H1 (cell line): ENCODE measurements around the gene PTPRCAP. TPM values are rescaled to one million over a fixed set of nuclear protein-coding genes. Genes with fewer than 3 reads are reported as not detected.
A peak's percentile ranks its signal among the peaks of the same experiment; 100 is the strongest.

Experiments
- CTCF ChIA-PET: fragments of 300-600 bp; sonication (Branson Sonifier 250); formaldehyde crosslinking; loops from one replicate; lab custom pipeline; 2021; ENCODE audit not compliant: partially characterized antibody; lab: Charles Lee
- POLR2A ChIA-PET: fragments of 300-600 bp; sonication (Branson Sonifier 250); formaldehyde crosslinking; loops from one replicate; lab custom pipeline; 2021; ENCODE audit warnings: inconsistent platforms; ENCODE audit not compliant: partially characterized antibody; lab: Charles Lee
- DNase-seq, 2 experiments: peaks; one replicate each; pipeline versions ENCODE4 v3.0.0 to v3.0.0-alpha.2; 2010 to 2022; ENCODE audit warnings: low spot score in 2 of 2, low read depth in 1 of 2, mixed read lengths in 1 of 2
- FAIRE-seq: peaks from 2 replicates; lab custom pipeline; 2011; peaks lifted over from hg19 to GRCh38; lab: Jason Lieb, UNC
- H2AFZ ChIP-seq: 2 replicates; pipeline ENCODE4 v1.8.1; 2012; ENCODE audit warnings: low read length, inconsistent platforms
- H2AK5ac ChIP-seq: 2 replicates; pipeline ENCODE4 v1.6.1; 2013; ENCODE audit warnings: low read depth, low read length
- H2BK120ac ChIP-seq: replicated peaks from 2 replicates; pipeline ENCODE3; 2013; ENCODE audit warnings: low read depth, low read length, inconsistent platforms
- H2BK12ac ChIP-seq: 2 replicates; pipeline ENCODE4 v1.6.1; 2013; ENCODE audit warnings: low read depth, low read length
- H2BK15ac ChIP-seq: 2 replicates; pipeline ENCODE4 v1.6.1; 2013; ENCODE audit warnings: low read length
- H2BK20ac ChIP-seq: 2 replicates; pipeline ENCODE4 v1.6.1; 2013; ENCODE audit warnings: low read length
- H2BK5ac ChIP-seq: 2 replicates; pipeline ENCODE4 v1.6.1; 2013; ENCODE audit warnings: low read depth, low read length
- H3K14ac ChIP-seq: 2 replicates; pipeline ENCODE4 v1.6.1; 2013; ENCODE audit warnings: inconsistent platforms; ENCODE audit not compliant: insufficient read length
- H3K18ac ChIP-seq: 2 replicates; pipeline ENCODE4 v1.6.1; 2013; ENCODE audit warnings: low read length; ENCODE audit errors: extremely low read depth
- H3K23ac ChIP-seq: 2 replicates; pipeline ENCODE4 v1.6.1; 2013; ENCODE audit warnings: inconsistent platforms; ENCODE audit not compliant: insufficient read length
- H3K23me2 ChIP-seq: 2 replicates; pipeline ENCODE4 v1.6.1; 2013; ENCODE audit warnings: low read depth, low read length
- H3K27ac ChIP-seq: 2 replicates; pipeline ENCODE4 v1.6.1; 2011; ENCODE audit warnings: low read depth, low read length, inconsistent platforms
- H3K27me3 ChIP-seq, 4 experiments: replicated peaks in 1 of 4; 1 replicate in 1 of 4; 2 replicates in 3 of 4; pipeline versions ENCODE4 v1.6.1 to v1.8.1; 2011 to 2013; ENCODE audit warnings: low read length in 3 of 4, mild to moderate bottlenecking in 3 of 4, inconsistent platforms in 2 of 4, mixed read lengths in 2 of 4, moderate library complexity in 1 of 4; ENCODE audit not compliant: control insufficient read depth in 3 of 4, insufficient read depth in 3 of 4; ENCODE audit errors: extremely low read depth in 1 of 4
- H3K36me3 ChIP-seq, 4 experiments: 2 replicates each; pipeline versions ENCODE4 v1.6.1 to v1.8.1; 2011 to 2013; ENCODE audit warnings: mild to moderate bottlenecking in 4 of 4, low read length in 3 of 4, moderate library complexity in 2 of 4, control low read depth in 1 of 4, inconsistent platforms in 1 of 4; ENCODE audit not compliant: insufficient read depth in 4 of 4, control insufficient read depth in 2 of 4
- H3K4ac ChIP-seq: replicated peaks from 2 replicates; pipeline ENCODE3; 2013; ENCODE audit warnings: low read length, low read depth, mixed read lengths, inconsistent platforms; ENCODE audit not compliant: insufficient read length
- H3K4me1 ChIP-seq, 4 experiments: replicated peaks in 1 of 4; 1 replicate in 1 of 4; 2 replicates in 3 of 4; pipeline versions ENCODE4 v1.6.1 to v1.8.1; 2011 to 2013; ENCODE audit warnings: low read length in 3 of 4, inconsistent platforms in 2 of 4, mixed read lengths in 1 of 4; ENCODE audit not compliant: insufficient read depth in 4 of 4, control insufficient read depth in 3 of 4
- H3K4me2 ChIP-seq, 2 experiments: 2 replicates each; pipeline versions ENCODE4 v1.6.1 to v1.8.1; 2011 to 2013; ENCODE audit warnings: low read depth in 2 of 2, low read length in 2 of 2, control low read depth in 1 of 2, inconsistent platforms in 1 of 2, mild to moderate bottlenecking in 1 of 2; ENCODE audit not compliant: insufficient read depth in 1 of 2
- H3K4me3 ChIP-seq, 4 experiments: fragments of 200-600, 300-600 bp in 1 of 4; sonication (generic), shearing (Covaris generic), sonication (Bioruptor Twin) in 1 of 4; 2 replicates each; pipeline versions ENCODE4 v1.5.1 to v1.8.1; 2011 to 2016; ENCODE audit warnings: low read length in 4 of 4, low read depth in 3 of 4, control low read depth in 2 of 4, inconsistent platforms in 2 of 4, mild to moderate bottlenecking in 2 of 4, mixed read lengths in 1 of 4, moderate library complexity in 1 of 4; ENCODE audit not compliant: insufficient read depth in 2 of 4; ENCODE audit errors: extremely low read depth in 1 of 4
- H3K56ac ChIP-seq: replicated peaks from 2 replicates; pipeline ENCODE3; 2013; ENCODE audit warnings: low read depth, mild to moderate bottlenecking, mixed read lengths, low read length, inconsistent platforms; ENCODE audit not compliant: insufficient read length
- H3K79me1 ChIP-seq: 2 replicates; pipeline ENCODE4 v1.6.1; 2013; ENCODE audit warnings: low read depth, low read length, control low read depth
- H3K79me2 ChIP-seq, 2 experiments: 2 replicates each; pipeline versions ENCODE4 v1.6.1 to v1.8.1; 2012 to 2013; ENCODE audit warnings: low read length in 2 of 2, mild to moderate bottlenecking in 2 of 2, inconsistent platforms in 1 of 2; ENCODE audit not compliant: insufficient read depth in 2 of 2, control insufficient read depth in 1 of 2
- H3K9ac ChIP-seq, 4 experiments: replicated peaks in 1 of 4; 1 replicate in 1 of 4; 2 replicates in 3 of 4; pipeline versions ENCODE4 v1.6.1 to v1.8.1; 2011 to 2013; ENCODE audit warnings: low read depth in 3 of 4, low read length in 3 of 4, control low read depth in 2 of 4, mild to moderate bottlenecking in 2 of 4, moderate library complexity in 2 of 4, inconsistent platforms in 1 of 4; ENCODE audit errors: extremely low read depth in 1 of 4
- H3K9me3 ChIP-seq, 2 experiments: 2 replicates each; pipeline versions ENCODE4 v1.6.1 to v1.8.1; 2012 to 2013; ENCODE audit warnings: mild to moderate bottlenecking in 2 of 2, moderate library complexity in 2 of 2, control low read depth in 1 of 2, inconsistent platforms in 1 of 2, low read depth in 1 of 2, low read length in 1 of 2, mixed read lengths in 1 of 2; ENCODE audit not compliant: insufficient read depth in 2 of 2
- H4K20me1 ChIP-seq, 2 experiments: replicated peaks in 1 of 2; 2 replicates each; pipeline versions ENCODE3 to v1.8.1; 2011 to 2013; ENCODE audit warnings: inconsistent platforms in 2 of 2, low read length in 2 of 2, mild to moderate bottlenecking in 1 of 2; ENCODE audit not compliant: insufficient read depth in 2 of 2, control insufficient read depth in 1 of 2
- H4K5ac ChIP-seq: 2 replicates; pipeline ENCODE4 v1.6.1; 2013; ENCODE audit warnings: low read length, low read depth, mixed read lengths, inconsistent platforms; ENCODE audit not compliant: insufficient read length
- H4K8ac ChIP-seq: 2 replicates; pipeline ENCODE4 v1.8.0; 2013; ENCODE audit warnings: mild to moderate bottlenecking, moderate library complexity, low read length, inconsistent platforms; ENCODE audit not compliant: insufficient read depth; ENCODE audit errors: extremely low read depth
- H4K91ac ChIP-seq: replicated peaks from 2 replicates; pipeline ENCODE3; 2013; ENCODE audit warnings: low read length, mixed read lengths, inconsistent platforms; ENCODE audit not compliant: insufficient read length
- CHD2 ChIP-seq: IDR thresholded peaks from 2 replicates; pipeline ENCODE4 v1.6.1; 2012; ENCODE audit warnings: low read length, improper control_type of control experiment
- EGR1 ChIP-seq: IDR thresholded peaks from 2 replicates; pipeline ENCODE4 v1.6.1; 2011; ENCODE audit warnings: low read depth, low read length, borderline replicate concordance
- NRF1 ChIP-seq: IDR thresholded peaks from 2 replicates; pipeline ENCODE4 v1.6.1; 2011; ENCODE audit warnings: mild to moderate bottlenecking, low read depth, low read length, improper control_type of control experiment
- SIRT6 ChIP-seq: IDR thresholded peaks from one replicate; pipeline ENCODE4 v1.7.1; 2012; ENCODE audit warnings: low read length, inconsistent platforms
- SP1 ChIP-seq: IDR thresholded peaks from 2 replicates; pipeline ENCODE4 v1.6.1; 2011; ENCODE audit warnings: low read depth, low read length
- SP4 ChIP-seq: IDR thresholded peaks from 2 replicates; pipeline ENCODE4 v1.6.1; 2012; ENCODE audit warnings: low read length, inconsistent platforms
- TAF1 ChIP-seq: IDR thresholded peaks from 2 replicates; pipeline ENCODE4 v1.6.1; 2011; ENCODE audit warnings: mild to moderate bottlenecking, low read depth, low read length
- USF2 ChIP-seq: IDR thresholded peaks from 2 replicates; pipeline ENCODE4 v1.6.1; 2011; ENCODE audit warnings: low read length, improper control_type of control experiment
- WGBS, 2 experiments: shearing (Covaris generic) in 1 of 2; methylation state at CpG; one replicate each; pipeline versions ENCODE4 v1.1.6 to v1.1.7; 2013 to 2015; ENCODE audit warnings: low lambda C conversion rate in 2 of 2, mixed read lengths in 2 of 2, inconsistent platforms in 1 of 2, low coverage in 1 of 2, missing lambda C conversion rate in 1 of 2; ENCODE audit not compliant: insufficient replicate concordance in 2 of 2, insufficient coverage in 1 of 2, insufficient read length in 1 of 2; ENCODE audit errors: extremely low coverage in 1 of 2, missing lambda C conversion rate in 1 of 2; 5-methylcytosine and 5-hydroxymethylcytosine counted together
- polyA plus RNA-seq, 7 experiments: library from polyadenylated mRNA; depleted of rRNA in 3 of 7; stranded (reverse) in 5 of 7; unstranded in 2 of 7; fragments of >200 nt in 5 of 7; fragments of 200-250 nt in 2 of 7; gene quantifications; 1 replicate in 5 of 7; 2 replicates in 1 of 7; 4 replicates in 1 of 7; pipeline versions ENCODE4 v1.2.1 to v1.2.3, GENCODE V29; 2011 to 2013; ENCODE audit warnings: missing spikeins in 2 of 7, mixed read lengths in 2 of 7
- total RNA-seq: library from RNA; stranded (reverse); fragmentation: NEBNext Ultra II Directional; extraction: Animal tissue kit (Norgen Biotek cat#: 25700); gene quantifications from 2 replicates; pipeline ENCODE4 v1.2.1, GENCODE V29; 2021

Gene PTPRCAP
- total and polyA plus RNA-seq, 2 of the 8 experiments (the other 6 are each of a cell fraction or from before 2014, with no cell fraction given) = 0.78 to 6.7 TPM

- Histone ChIP-seq H3K9me3 (no peaks in the 10 kb centered on the region), H3K79me2 (no peaks in the 10 kb centered on the region), H2AK5ac (0 out of 2 replicates have a peak overlapping the region, but pooled peaks have one; percentile 6), H3K18ac (peak overlapping the region; percentile 71), H3K23ac (no peak overlapping the region), H3K4ac (peak overlapping the region; percentile 60), H3K4me2 (peak overlapping the region; percentile 23 to 36; a peak in 2 of 4 replicates), H2BK5ac (peak overlapping the region; percentile 44; the same call in 1 of the 2 replicates), H3K9ac (no peak overlapping the region), H2BK20ac (no peak overlapping the region), H4K5ac (peak overlapping the region; percentile 69), H4K8ac (peak overlapping the region; percentile 73), H3K36me3 (no peaks in the 10 kb centered on the region), H4K91ac (peak overlapping the region; percentile 96), H2BK15ac (peak overlapping the region; percentile 98; the same call in 1 of the 2 replicates), H3K27ac (no peak overlapping the region), H2BK12ac (peak overlapping the region; percentile 87; the same call in 1 of the 2 replicates), H4K20me1 (no peaks in the 10 kb centered on the region), H3K4me1 (peaks cover 0 to 11% (median 7%) of the 10 kb centered on the region in 4 experiments; a peak in 5 of 7 replicates), H3K4me3 (no peak overlapping the region), H2BK120ac (no peak overlapping the region), H3K14ac (no peak overlapping the region), H3K23me2 (no peaks in the 10 kb centered on the region), H3K56ac (no peak overlapping the region), H3K79me1 (no peaks in the 10 kb centered on the region), H2AFZ (no peak overlapping the region; the same call in 1 of the 2 replicates), H3K27me3 (peaks cover 0 to 16% (median 5%) of the 10 kb centered on the region in 4 experiments; a peak in 4 of 7 replicates)
- FAIRE-seq = no peak
- DNase-seq = peak; percentile 56 to 80
- 60% methylated on average over 10 of the region's 13 CpGs; no CpG with 5 or more reads in 1 of the 2 experiments for WGBS, 2 experiments
- CTCF ChIA-PET = no interaction called here
- POLR2A ChIA-PET = interaction anchor here (1.2 kb wide), 1 partner anchor 9 kb away, joined by 6 read pairs; no protein-coding TSS in a partner anchor
- TF ChIP-seq SIRT6 (no peak), SP4 (no peak), CHD2 (no peak), TAF1 (0 out of 2 replicates have a peak, but pooled peaks have one; percentile 32), SP1 (peak; percentile 25; the same call in 1 of the 2 replicates), NRF1 (no peak), USF2 (no peak), EGR1 (no peak)
Measured at GRCh38 chr11:67409781-67410368, 27.6 kb downstream of the PTPRCAP start.
